ENCODE data around the gene NTF4.

DNA sequence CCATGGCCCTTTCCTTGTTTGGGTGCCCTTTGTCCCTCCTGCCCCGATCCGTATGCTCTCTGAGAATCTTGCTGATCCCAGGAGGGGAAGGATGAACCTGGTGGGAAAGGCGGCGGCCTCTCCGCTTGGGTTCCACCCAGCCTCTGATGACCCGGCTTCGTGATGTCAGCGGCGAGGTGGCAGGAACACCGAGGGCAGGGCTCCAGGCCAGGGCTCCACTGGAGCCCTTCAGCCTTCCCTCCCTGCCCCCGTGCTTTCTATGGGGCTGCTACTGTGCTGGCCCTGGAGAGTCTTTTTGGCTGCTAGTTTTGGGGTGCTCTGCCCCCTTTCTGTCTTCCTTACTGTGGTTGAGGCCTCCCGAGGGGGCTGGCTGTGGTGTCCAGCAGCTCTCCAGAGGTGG, 37.7 kb upstream of the NTF4 start:
- TF ChIP-seq POLR2AphosphoS5 (IDR thresholded peaks at IDR 0.05; ENCODE audit: low read depth, low read length): no peak
- TF ChIP-seq, protein P1, sequence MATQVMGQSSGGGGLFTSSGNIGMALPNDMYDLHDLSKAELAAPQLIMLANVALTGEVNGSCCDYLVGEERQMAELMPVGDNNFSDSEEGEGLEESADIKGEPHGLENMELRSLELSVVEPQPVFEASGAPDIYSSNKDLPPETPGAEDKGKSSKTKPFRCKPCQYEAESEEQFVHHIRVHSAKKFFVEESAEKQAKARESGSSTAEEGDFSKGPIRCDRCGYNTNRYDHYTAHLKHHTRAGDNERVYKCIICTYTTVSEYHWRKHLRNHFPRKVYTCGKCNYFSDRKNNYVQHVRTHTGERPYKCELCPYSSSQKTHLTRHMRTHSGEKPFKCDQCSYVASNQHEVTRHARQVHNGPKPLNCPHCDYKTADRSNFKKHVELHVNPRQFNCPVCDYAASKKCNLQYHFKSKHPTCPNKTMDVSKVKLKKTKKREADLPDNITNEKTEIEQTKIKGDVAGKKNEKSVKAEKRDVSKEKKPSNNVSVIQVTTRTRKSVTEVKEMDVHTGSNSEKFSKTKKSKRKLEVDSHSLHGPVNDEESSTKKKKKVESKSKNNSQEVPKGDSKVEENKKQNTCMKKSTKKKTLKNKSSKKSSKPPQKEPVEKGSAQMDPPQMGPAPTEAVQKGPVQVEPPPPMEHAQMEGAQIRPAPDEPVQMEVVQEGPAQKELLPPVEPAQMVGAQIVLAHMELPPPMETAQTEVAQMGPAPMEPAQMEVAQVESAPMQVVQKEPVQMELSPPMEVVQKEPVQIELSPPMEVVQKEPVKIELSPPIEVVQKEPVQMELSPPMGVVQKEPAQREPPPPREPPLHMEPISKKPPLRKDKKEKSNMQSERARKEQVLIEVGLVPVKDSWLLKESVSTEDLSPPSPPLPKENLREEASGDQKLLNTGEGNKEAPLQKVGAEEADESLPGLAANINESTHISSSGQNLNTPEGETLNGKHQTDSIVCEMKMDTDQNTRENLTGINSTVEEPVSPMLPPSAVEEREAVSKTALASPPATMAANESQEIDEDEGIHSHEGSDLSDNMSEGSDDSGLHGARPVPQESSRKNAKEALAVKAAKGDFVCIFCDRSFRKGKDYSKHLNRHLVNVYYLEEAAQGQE (IDR thresholded peaks at IDR 0.05; ENCODE audit: insufficient read depth in 1 of 2, low read depth in 2 of 2, low read length in 2 of 2): no peak
- TF ChIP-seq TAF1 (IDR thresholded peaks at IDR 0.05; ENCODE audit: borderline replicate concordance, insufficient read depth, low read length): no peak

Data from PFSK-1 (cell line).